ENCODE results near the gene ELF3. TPM values are rescaled to one million over a fixed set of nuclear protein-coding genes. Genes with fewer than 3 reads are reported as not detected.
"Not testable (repeated sequence)": the region's sequence is repeated elsewhere in the genome, so short reads cannot be mapped to it uniquely, and the experiment has no call there.

Gene ELF3
- 3.4 and 3.8 TPM in 2 replicates for total RNA-seq (2014; rRNA removed; shearing (Covaris generic))

- in situ Hi-C loops (cut with HindIII; ENCODE audit: low sequenced_read_pairs) = loop anchor here (25.0 kb wide), 1 partner anchor 127 kb away; the partner anchor contains the start of gene ARL8A
- peak; percentile 37 for DNase-seq (ENCODE audit: low spot score)
These were observed at the start of gene ELF3 for GRCh38 chr1:202010180-202011015. TSS of gene ELF3 (plus strand) at chr1:202010587. CDS start at chr1:202011137, 550 bp downstream.

GRCh38 chr1:201962382-201962781 lies 48.0 kb upstream of the ELF3 start:
- in situ Hi-C loops (cut with HindIII; ENCODE audit: low sequenced_read_pairs); DNase-seq (ENCODE audit: low spot score): not testable (repeated sequence)

GRCh38 chr1:201964261-201964660 lies 46.1 kb upstream of the ELF3 start:
- in situ Hi-C loops (cut with HindIII; ENCODE audit: low sequenced_read_pairs) = no loop called here
- DNase-seq (ENCODE audit: low spot score) = no peak

- DNase-seq (ENCODE audit: low spot score) = no peak
- in situ Hi-C loops (cut with HindIII; ENCODE audit: low sequenced_read_pairs) = no loop called here
These were observed 44.2 kb upstream of the ELF3 start for GRCh38 chr1:201966171-201966570.

GRCh38 chr1:201968202-201968925 lies 42.0 kb upstream of the ELF3 start:
- DNase-seq (ENCODE audit: low spot score) = no peak
- in situ Hi-C loops (cut with HindIII; ENCODE audit: low sequenced_read_pairs) = no loop called here

GRCh38 chr1:201970334-201971159 lies 39.8 kb upstream of the ELF3 start:
- no peak for DNase-seq (ENCODE audit: low spot score)
- in situ Hi-C loops (cut with HindIII; ENCODE audit: low sequenced_read_pairs) = no loop called here

- peak; percentile 71 for DNase-seq (ENCODE audit: low spot score)
- in situ Hi-C loops (cut with HindIII; ENCODE audit: low sequenced_read_pairs) = no loop called here
These were observed 28.2 kb upstream of the ELF3 start for GRCh38 chr1:201982082-201982622.

- peak; percentile 82 for DNase-seq (ENCODE audit: low spot score)
- in situ Hi-C loops (cut with HindIII; ENCODE audit: low sequenced_read_pairs) = no loop called here
These were observed 27.6 kb upstream of the ELF3 start, which contains the start of gene RNPEP for GRCh38 chr1:201982623-201983379. TSS of gene RNPEP (plus strand) at chr1:201982648. CDS start at chr1:201982667, 19 bp downstream.

GRCh38 chr1:201983380-201983805 lies 27.0 kb upstream of the ELF3 start:
- in situ Hi-C loops (cut with HindIII; ENCODE audit: low sequenced_read_pairs) = no loop called here
- no peak for DNase-seq (ENCODE audit: low spot score)

GRCh38 chr1:201984446-201984845 lies 25.9 kb upstream of the ELF3 start:
- in situ Hi-C loops (cut with HindIII; ENCODE audit: low sequenced_read_pairs) = no loop called here

GRCh38 chr1:201985355-201985754 lies 25.0 kb upstream of the ELF3 start:
- in situ Hi-C loops (cut with HindIII; ENCODE audit: low sequenced_read_pairs) = no loop called here
- no peak for DNase-seq (ENCODE audit: low spot score)

More at GRCh38 chr1:201984446-201984845, 25.9 kb upstream of the ELF3 start:
- DNase-seq (ENCODE audit: low spot score) = no peak

- in situ Hi-C loops (cut with HindIII; ENCODE audit: low sequenced_read_pairs) = no loop called here
- DNase-seq (ENCODE audit: low spot score) = no peak
These were observed 21.8 kb upstream of the ELF3 start for GRCh38 chr1:201988601-201989000.

GRCh38 chr1:201989354-201990128 lies 20.8 kb upstream of the ELF3 start:
- in situ Hi-C loops (cut with HindIII; ENCODE audit: low sequenced_read_pairs) = no loop called here
- no peak for DNase-seq (ENCODE audit: low spot score)

- DNase-seq (ENCODE audit: low spot score) = no peak
- in situ Hi-C loops (cut with HindIII; ENCODE audit: low sequenced_read_pairs) = no loop called here
These were observed 20.0 kb upstream of the ELF3 start for GRCh38 chr1:201990427-201990826.

GRCh38 chr1:201999625-202000238 lies 10.7 kb upstream of the ELF3 start:
- DNase-seq (ENCODE audit: low spot score) = peak; percentile 66

GRCh38 chr1:202002507-202002906 lies 7.9 kb upstream of the ELF3 start:
- in situ Hi-C loops (cut with HindIII; ENCODE audit: low sequenced_read_pairs) = loop anchor here (25.0 kb wide), 1 partner anchor 135 kb away; the partner anchor contains the start of gene ARL8A

More at GRCh38 chr1:201999625-202000238, 10.7 kb upstream of the ELF3 start:
- in situ Hi-C loops (cut with HindIII; ENCODE audit: low sequenced_read_pairs) = loop anchor here (25.0 kb wide), 1 partner anchor 138 kb away; the partner anchor contains the start of gene ARL8A

GRCh38 chr1:202004711-202005110 lies 5.7 kb upstream of the ELF3 start:
- in situ Hi-C loops (cut with HindIII; ENCODE audit: low sequenced_read_pairs) = loop anchor here (25.0 kb wide), 1 partner anchor 133 kb away; the partner anchor contains the start of gene ARL8A
- DNase-seq (ENCODE audit: low spot score) = no peak

More at GRCh38 chr1:202002507-202002906, 7.9 kb upstream of the ELF3 start:
- DNase-seq (ENCODE audit: low spot score) = no peak
